Calu3 (cell line): ENCODE results near the gene SYK. TPM values are rescaled to one million over a fixed set of nuclear protein-coding genes. Genes with fewer than 3 reads are reported as not detected.

Experiments
- BruUV-seq: library from RNA; stranded (reverse); fragments of 400-500 nt; replicated peaks from 2 replicates; lab custom pipeline; 2021; lab: Mats Ljungman, UMichigan
- CTCF ChIA-PET: fragments of 300-600 bp; sonication (Branson Sonifier 250); formaldehyde crosslinking; loops from one replicate; lab custom pipeline; 2022; ENCODE audit warnings: antibody characterized with exemption; lab: Charles Lee
- DNase-seq: peaks from one replicate; pipeline ENCODE4 v3.0.0; 2022
- H3K27ac Mint-ChIP-seq: one replicate; pipeline ENCODE4 v1.8.0; 2022; ENCODE audit warnings: mixed read lengths; ENCODE audit not compliant: unreplicated experiment
- H3K27me3 Mint-ChIP-seq: one replicate; pipeline ENCODE4 v1.8.0; 2022; ENCODE audit warnings: mixed read lengths; ENCODE audit not compliant: unreplicated experiment
- H3K36me3 Mint-ChIP-seq: one replicate; pipeline ENCODE4 v1.8.0; 2022; ENCODE audit warnings: mild to moderate bottlenecking, moderate library complexity, mixed read lengths; ENCODE audit not compliant: insufficient read depth, unreplicated experiment
- H3K4me1 Mint-ChIP-seq: one replicate; pipeline ENCODE4 v1.8.0; 2022; ENCODE audit warnings: mild to moderate bottlenecking, low read depth, mixed read lengths; ENCODE audit not compliant: unreplicated experiment
- H3K4me3 Mint-ChIP-seq: one replicate; pipeline ENCODE4 v1.8.0; 2022; ENCODE audit warnings: mild to moderate bottlenecking, low read depth, moderate library complexity, mixed read lengths; ENCODE audit not compliant: unreplicated experiment
- H3K9me3 Mint-ChIP-seq: one replicate; pipeline ENCODE4 v1.8.0; 2022; ENCODE audit warnings: low read depth, mixed read lengths; ENCODE audit not compliant: unreplicated experiment
- intact Hi-C: fragments of 100-400 bp; cut with micrococcal nuclease; formaldehyde crosslinking; loops from one replicate; pipeline ENCODE4 v1.10.0; 2022; ENCODE audit not compliant: unreplicated experiment
- total RNA-seq: library from RNA; stranded (reverse); gene quantifications from 2 replicates; pipeline ENCODE4 v1.2.3, GENCODE V29; 2022
- TF ChIP-seq, protein P1 (sequence below): fragments of 200-600 bp; IDR thresholded peaks from one replicate; pipeline ENCODE4 v1.8.0; 2022; ENCODE audit warnings: antibody characterized with exemption; ENCODE audit not compliant: unreplicated experiment

SYK gene
- total RNA-seq, 1 experiment from 2014 or later: 14.8 TPM

DNA sequence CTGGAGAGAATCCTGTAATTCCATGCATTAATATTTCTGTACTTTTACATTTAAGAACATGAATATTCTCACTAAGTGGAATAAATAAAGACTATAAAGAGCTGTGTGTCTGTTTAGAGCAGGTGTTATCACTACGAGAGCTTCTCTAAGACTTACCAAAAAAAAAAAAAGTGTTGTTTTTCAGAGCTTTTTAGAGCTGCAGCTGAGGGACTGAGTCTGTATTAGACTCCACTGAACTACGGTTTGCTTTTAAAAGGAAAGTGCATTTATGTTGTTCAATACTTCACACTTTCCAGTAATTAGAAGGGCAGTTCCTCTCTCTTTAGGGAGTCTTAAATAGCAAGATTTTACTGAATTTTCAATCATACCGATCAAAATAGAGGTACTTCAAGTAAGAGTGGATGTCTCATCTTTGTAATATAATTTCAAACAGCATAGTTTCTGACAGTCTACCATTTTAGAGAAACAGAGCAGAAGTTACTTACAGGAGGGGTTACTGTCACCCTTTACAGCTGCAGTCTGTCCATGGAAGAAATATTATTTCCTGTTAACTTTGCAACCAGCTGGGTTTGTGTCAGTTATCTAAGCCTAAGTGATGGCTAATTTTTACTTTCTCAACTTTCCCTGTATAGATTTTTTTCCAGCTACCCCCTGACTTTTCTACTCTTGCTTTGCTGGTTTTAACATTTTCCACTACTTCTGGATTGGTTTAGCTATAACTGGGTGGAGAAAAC is 2.4 kb downstream of the SYK start:
- intact Hi-C loops: no loop called here
- TF ChIP-seq, protein P1, sequence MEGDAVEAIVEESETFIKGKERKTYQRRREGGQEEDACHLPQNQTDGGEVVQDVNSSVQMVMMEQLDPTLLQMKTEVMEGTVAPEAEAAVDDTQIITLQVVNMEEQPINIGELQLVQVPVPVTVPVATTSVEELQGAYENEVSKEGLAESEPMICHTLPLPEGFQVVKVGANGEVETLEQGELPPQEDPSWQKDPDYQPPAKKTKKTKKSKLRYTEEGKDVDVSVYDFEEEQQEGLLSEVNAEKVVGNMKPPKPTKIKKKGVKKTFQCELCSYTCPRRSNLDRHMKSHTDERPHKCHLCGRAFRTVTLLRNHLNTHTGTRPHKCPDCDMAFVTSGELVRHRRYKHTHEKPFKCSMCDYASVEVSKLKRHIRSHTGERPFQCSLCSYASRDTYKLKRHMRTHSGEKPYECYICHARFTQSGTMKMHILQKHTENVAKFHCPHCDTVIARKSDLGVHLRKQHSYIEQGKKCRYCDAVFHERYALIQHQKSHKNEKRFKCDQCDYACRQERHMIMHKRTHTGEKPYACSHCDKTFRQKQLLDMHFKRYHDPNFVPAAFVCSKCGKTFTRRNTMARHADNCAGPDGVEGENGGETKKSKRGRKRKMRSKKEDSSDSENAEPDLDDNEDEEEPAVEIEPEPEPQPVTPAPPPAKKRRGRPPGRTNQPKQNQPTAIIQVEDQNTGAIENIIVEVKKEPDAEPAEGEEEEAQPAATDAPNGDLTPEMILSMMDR: no peak

DNA sequence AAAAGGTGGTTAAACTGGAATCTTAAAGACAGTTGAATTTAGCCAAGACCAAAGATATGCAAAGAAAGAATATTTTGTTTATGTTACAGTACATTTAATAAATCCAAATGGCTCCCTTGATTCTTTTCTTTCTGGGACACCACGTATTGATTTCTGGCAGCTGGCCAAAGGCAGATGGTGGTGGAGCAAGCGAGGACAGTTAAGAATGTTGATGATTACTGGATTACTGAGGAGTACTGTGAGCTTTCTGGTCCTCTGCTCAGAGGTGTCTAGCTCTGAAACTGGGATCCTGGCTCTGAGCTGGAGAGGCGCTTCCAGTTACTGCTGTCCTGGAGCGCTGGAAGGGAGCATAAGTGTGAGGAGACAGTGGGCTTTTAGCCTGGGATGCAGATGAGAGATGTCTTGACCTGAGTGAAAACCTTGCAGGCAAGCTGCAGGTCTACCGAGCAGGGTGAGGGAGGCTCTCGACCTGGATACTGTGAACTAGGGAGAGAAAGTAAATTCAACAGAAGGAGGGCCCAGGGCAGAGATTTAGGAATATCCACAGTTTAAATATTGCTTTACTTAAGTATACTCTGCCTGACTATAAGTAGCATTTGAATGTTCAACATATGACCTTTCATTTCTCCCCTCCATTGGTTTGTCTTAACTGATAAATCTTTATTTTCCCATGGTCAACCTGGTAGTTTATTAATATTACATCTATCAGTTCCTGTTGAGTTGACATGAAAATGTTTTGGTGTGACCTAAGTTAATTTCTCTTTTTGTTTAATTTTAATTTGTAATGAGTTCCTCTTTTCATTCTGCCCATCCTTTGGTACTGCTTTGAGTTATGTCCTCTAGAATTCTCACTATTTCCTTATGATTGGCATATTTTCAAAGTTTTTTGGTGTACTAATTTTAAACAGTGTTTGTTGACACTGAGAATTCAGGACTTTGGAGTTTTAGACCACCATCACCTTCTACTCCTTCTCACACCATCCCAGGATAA is 3.7 kb downstream of the SYK start:
- CTCF ChIA-PET: no interaction called here
- Mint-ChIP-seq H3K4me3 (no peak overlapping the region), H3K4me1 (peaks cover 16% of the 10 kb centered on the region), H3K9me3 (no peaks in the 10 kb centered on the region), H3K36me3 (peaks cover 11% of the 10 kb centered on the region), H3K27me3 (no peaks in the 10 kb centered on the region), H3K27ac (no peak overlapping the region)
- BruUV-seq: no TSS peak
- no peak for DNase-seq
- TF ChIP-seq, protein P1: no peak
- intact Hi-C loops: no loop called here

More for the DNA sequence above, 2.4 kb downstream of the SYK start:
- no peak overlapping the region for H3K27ac Mint-ChIP-seq
- DNase-seq: no peak
- BruUV-seq: no TSS peak
- no peaks in the 10 kb centered on the region for H3K27me3 Mint-ChIP-seq
- CTCF ChIA-PET: interaction anchor here (1.3 kb wide), 1 partner anchor 10 kb away, joined by 3 read pairs; no protein-coding TSS in a partner anchor
- peaks cover 16% of the 10 kb centered on the region for H3K4me1 Mint-ChIP-seq
- no peaks in the 10 kb centered on the region for H3K9me3 Mint-ChIP-seq
- peaks cover 11% of the 10 kb centered on the region for H3K36me3 Mint-ChIP-seq
- H3K4me3 Mint-ChIP-seq: no peak overlapping the region

DNA sequence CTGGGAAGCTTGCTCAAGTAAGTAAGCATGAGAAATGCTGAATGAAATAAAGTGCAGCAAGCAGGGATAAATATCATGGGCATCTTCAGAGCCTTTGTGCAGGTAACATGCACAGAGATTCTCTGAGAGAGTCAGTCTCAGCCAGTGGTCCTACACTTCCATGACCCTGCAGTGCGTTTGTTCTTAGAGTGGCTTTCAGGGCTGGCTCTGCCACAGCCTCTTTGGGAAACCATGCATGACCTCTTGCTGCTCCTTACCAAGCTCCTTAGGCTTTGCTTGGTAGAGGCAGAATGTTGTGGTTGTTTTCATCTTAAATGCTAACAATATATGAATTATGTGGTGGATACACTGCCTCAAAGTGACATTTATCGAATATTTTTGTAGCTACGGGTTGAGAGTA is 5.4 kb downstream of the SYK start:
- TF ChIP-seq, protein P1: no peak
- BruUV-seq: no TSS peak
- no peak for DNase-seq
- Mint-ChIP-seq H3K27me3 (no peaks in the 10 kb centered on the region), H3K4me3 (no peak overlapping the region), H3K4me1 (peaks cover 16% of the 10 kb centered on the region), H3K36me3 (peaks cover 3% of the 10 kb centered on the region), H3K9me3 (no peaks in the 10 kb centered on the region), H3K27ac (no peak overlapping the region)
- CTCF ChIA-PET: no interaction called here
- intact Hi-C loops: no loop called here

DNA sequence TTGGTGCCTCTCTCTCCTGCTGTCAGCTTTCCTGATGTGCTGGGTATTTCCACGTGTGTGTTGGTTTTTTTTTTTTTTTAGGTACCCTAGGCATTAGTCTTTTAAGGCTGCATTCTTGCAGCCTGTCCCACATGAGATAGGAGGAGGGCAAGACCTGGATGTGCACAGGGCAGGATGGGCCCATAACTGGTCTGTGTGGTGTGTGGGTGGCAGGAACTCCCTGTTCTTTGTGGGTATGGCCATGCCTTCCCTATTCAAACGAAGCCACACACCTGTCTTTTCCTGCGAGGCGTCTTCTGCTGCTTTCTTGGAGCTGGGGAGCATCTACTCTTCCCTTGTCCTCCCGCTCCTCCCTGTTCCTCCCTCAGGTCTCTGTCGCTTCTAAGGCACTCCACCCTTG is 6.8 kb downstream of the SYK start:
- TF ChIP-seq, protein P1: no peak
- Mint-ChIP-seq H3K36me3 (no peaks in the 10 kb centered on the region), H3K9me3 (no peaks in the 10 kb centered on the region), H3K4me3 (no peak overlapping the region), H3K27ac (no peak overlapping the region), H3K4me1 (peaks cover 16% of the 10 kb centered on the region), H3K27me3 (no peaks in the 10 kb centered on the region)
- DNase-seq: no peak
- intact Hi-C loops: no loop called here
- no TSS peak for BruUV-seq
- CTCF ChIA-PET: no interaction called here
